Measurements from ENCODE around the gene GBF1.

Gene GBF1

GRCh38 chr10:102334101-102334500, 88.8 kb downstream of the GBF1 start:
- in situ Hi-C loops (cut with MboI; ENCODE audit: low sequenced_read_pairs): no loop called here
- Histone ChIP-seq H3K4me3 (no peak overlapping the region), H3K4me1 (no peaks in the 10 kb centered on the region), H3K27me3 (ENCODE audit: low read depth) (no peaks in the 10 kb centered on the region), H3K36me3 (replicated peaks) (no peaks in the 10 kb centered on the region), H3K9me3 (no peaks in the 10 kb centered on the region)
- no peak for DNase-seq (ENCODE audit: low spot score in 2 of 2)

- no peak for DNase-seq (ENCODE audit: low spot score in 2 of 2)
- Histone ChIP-seq H3K4me1 (no peaks in the 10 kb centered on the region), H3K36me3 (replicated peaks) (no peaks in the 10 kb centered on the region), H3K9me3 (no peaks in the 10 kb centered on the region), H3K27me3 (ENCODE audit: low read depth) (no peaks in the 10 kb centered on the region), H3K4me3 (no peak overlapping the region)
- in situ Hi-C loops (cut with MboI; ENCODE audit: low sequenced_read_pairs): no loop called here
Observed at GRCh38 chr10:102335184-102335583, 89.9 kb downstream of the GBF1 start.

GRCh38 chr10:102341038-102341688, 95.8 kb downstream of the GBF1 start:
- Histone ChIP-seq H3K9me3 (no peaks in the 10 kb centered on the region), H3K4me1 (peaks cover 30% of the 10 kb centered on the region), H3K27me3 (ENCODE audit: low read depth) (no peaks in the 10 kb centered on the region), H3K36me3 (replicated peaks) (peaks cover 6% of the 10 kb centered on the region; the same call in 1 of the 2 replicates), H3K4me3 (no peak overlapping the region)
- DNase-seq (ENCODE audit: low spot score in 2 of 2): peak in 1 of 2 experiments; percentile 53
- in situ Hi-C loops (cut with MboI; ENCODE audit: low sequenced_read_pairs): no loop called here

GRCh38 chr10:102342458-102342857, 97.1 kb downstream of the GBF1 start:
- Histone ChIP-seq H3K27me3 (ENCODE audit: low read depth) (no peaks in the 10 kb centered on the region), H3K4me3 (no peak overlapping the region), H3K4me1 (peaks cover 30% of the 10 kb centered on the region), H3K36me3 (replicated peaks) (peaks cover 6% of the 10 kb centered on the region; the same call in 1 of the 2 replicates), H3K9me3 (no peaks in the 10 kb centered on the region)
- in situ Hi-C loops (cut with MboI; ENCODE audit: low sequenced_read_pairs): no loop called here
- DNase-seq (ENCODE audit: low spot score in 2 of 2): peak; percentile 78 to 94

GRCh38 chr10:102342958-102343357, 97.6 kb downstream of the GBF1 start:
- H3K36me3 ChIP-seq (replicated peaks): peaks cover 6% of the 10 kb centered on the region
- no peak overlapping the region for H3K4me3 ChIP-seq
- H3K9me3 ChIP-seq: no peaks in the 10 kb centered on the region
- peak; percentile 27 to 28 for DNase-seq (ENCODE audit: low spot score in 2 of 2)
- in situ Hi-C loops (cut with MboI; ENCODE audit: low sequenced_read_pairs): no loop called here
- H3K27me3 ChIP-seq (ENCODE audit: low read depth): no peaks in the 10 kb centered on the region
- peaks cover 30% of the 10 kb centered on the region for H3K4me1 ChIP-seq

GRCh38 chr10:102344067-102344466, 98.7 kb downstream of the GBF1 start:
- in situ Hi-C loops (cut with MboI; ENCODE audit: low sequenced_read_pairs): no loop called here
- Histone ChIP-seq H3K4me1 (peaks cover 30% of the 10 kb centered on the region), H3K27me3 (ENCODE audit: low read depth) (no peaks in the 10 kb centered on the region)

GRCh38 chr10:102347236-102347828, 102.0 kb downstream of the GBF1 start:
- peak; percentile 30 to 59 for DNase-seq (ENCODE audit: low spot score in 2 of 2)
- H3K36me3 ChIP-seq (replicated peaks): peaks cover 22% of the 10 kb centered on the region
- no peaks in the 10 kb centered on the region for H3K27me3 ChIP-seq (ENCODE audit: low read depth)
- H3K4me3 ChIP-seq: no peak overlapping the region
- in situ Hi-C loops (cut with MboI; ENCODE audit: low sequenced_read_pairs): no loop called here
- H3K4me1 ChIP-seq: peaks cover 11% of the 10 kb centered on the region
- no peaks in the 10 kb centered on the region for H3K9me3 ChIP-seq

More at GRCh38 chr10:102344067-102344466, 98.7 kb downstream of the GBF1 start:
- peaks cover 14% of the 10 kb centered on the region for H3K36me3 ChIP-seq (replicated peaks)
- H3K9me3 ChIP-seq: no peaks in the 10 kb centered on the region
- no peak overlapping the region for H3K4me3 ChIP-seq
- DNase-seq (ENCODE audit: low spot score in 2 of 2): no peak

GRCh38 chr10:102352066-102352715, 106.9 kb downstream of the GBF1 start:
- H3K9me3 ChIP-seq: no peaks in the 10 kb centered on the region
- no peak overlapping the region for H3K4me3 ChIP-seq
- H3K27me3 ChIP-seq (ENCODE audit: low read depth): no peaks in the 10 kb centered on the region
- no peaks in the 10 kb centered on the region for H3K4me1 ChIP-seq
- in situ Hi-C loops (cut with MboI; ENCODE audit: low sequenced_read_pairs): loop anchor here (5.0 to 10.0 kb wide), 2 partner anchors 125 to 187 kb away; partner anchors contain the start of gene ELOVL3
- DNase-seq (ENCODE audit: low spot score in 2 of 2): peak; percentile 15 to 84
- H3K36me3 ChIP-seq (replicated peaks): peaks cover 48% of the 10 kb centered on the region

GRCh38 chr10:102354451-102354850, 109.1 kb downstream of the GBF1 start:
- in situ Hi-C loops (cut with MboI; ENCODE audit: low sequenced_read_pairs): loop anchor here (5.0 to 10.0 kb wide), 2 partner anchors 127 to 190 kb away; partner anchors contain the start of gene ELOVL3
- no peak overlapping the region for H3K4me3 ChIP-seq
- no peak for DNase-seq (ENCODE audit: low spot score in 2 of 2)
- H3K9me3 ChIP-seq: no peaks in the 10 kb centered on the region
- H3K4me1 ChIP-seq: no peaks in the 10 kb centered on the region
- peaks cover 62% of the 10 kb centered on the region for H3K36me3 ChIP-seq (replicated peaks)
- H3K27me3 ChIP-seq (ENCODE audit: low read depth): no peaks in the 10 kb centered on the region

GRCh38 chr10:102358712-102359382, 113.5 kb downstream of the GBF1 start:
- Histone ChIP-seq H3K4me3 (no peak overlapping the region), H3K9me3 (no peaks in the 10 kb centered on the region), H3K4me1 (no peaks in the 10 kb centered on the region), H3K36me3 (replicated peaks) (peaks cover 65% of the 10 kb centered on the region), H3K27me3 (ENCODE audit: low read depth) (no peaks in the 10 kb centered on the region)
- in situ Hi-C loops (cut with MboI; ENCODE audit: low sequenced_read_pairs): loop anchor here (10.0 kb wide), 1 partner anchor 194 kb away; no protein-coding TSS in a partner anchor
- DNase-seq (ENCODE audit: low spot score in 2 of 2): no peak

GRCh38 chr10:102367441-102367840, 122.1 kb downstream of the GBF1 start:
- Histone ChIP-seq H3K36me3 (replicated peaks) (peaks cover 82% of the 10 kb centered on the region), H3K9me3 (no peaks in the 10 kb centered on the region), H3K27me3 (ENCODE audit: low read depth) (no peaks in the 10 kb centered on the region), H3K4me3 (no peak overlapping the region), H3K4me1 (no peaks in the 10 kb centered on the region)
- in situ Hi-C loops (cut with MboI; ENCODE audit: low sequenced_read_pairs): no loop called here
- DNase-seq (ENCODE audit: low spot score in 2 of 2): no peak

- Histone ChIP-seq H3K36me3 (replicated peaks) (peaks cover 82% of the 10 kb centered on the region), H3K9me3 (no peaks in the 10 kb centered on the region), H3K27me3 (ENCODE audit: low read depth) (no peaks in the 10 kb centered on the region), H3K4me1 (no peaks in the 10 kb centered on the region), H3K4me3 (no peak overlapping the region)
- in situ Hi-C loops (cut with MboI; ENCODE audit: low sequenced_read_pairs): no loop called here
- DNase-seq (ENCODE audit: low spot score in 2 of 2): no peak
Observed at GRCh38 chr10:102368077-102368476, 122.7 kb downstream of the GBF1 start.

GRCh38 chr10:102371295-102371694, 126.0 kb downstream of the GBF1 start:
- Histone ChIP-seq H3K9me3 (no peaks in the 10 kb centered on the region), H3K27me3 (ENCODE audit: low read depth) (no peaks in the 10 kb centered on the region), H3K36me3 (replicated peaks) (peaks cover 77% of the 10 kb centered on the region), H3K4me1 (no peaks in the 10 kb centered on the region), H3K4me3 (no peak overlapping the region)
- no peak for DNase-seq (ENCODE audit: low spot score in 2 of 2)
- in situ Hi-C loops (cut with MboI; ENCODE audit: low sequenced_read_pairs): no loop called here
